ENCODE results near the gene GNAS.

Gene GNAS

DNA sequence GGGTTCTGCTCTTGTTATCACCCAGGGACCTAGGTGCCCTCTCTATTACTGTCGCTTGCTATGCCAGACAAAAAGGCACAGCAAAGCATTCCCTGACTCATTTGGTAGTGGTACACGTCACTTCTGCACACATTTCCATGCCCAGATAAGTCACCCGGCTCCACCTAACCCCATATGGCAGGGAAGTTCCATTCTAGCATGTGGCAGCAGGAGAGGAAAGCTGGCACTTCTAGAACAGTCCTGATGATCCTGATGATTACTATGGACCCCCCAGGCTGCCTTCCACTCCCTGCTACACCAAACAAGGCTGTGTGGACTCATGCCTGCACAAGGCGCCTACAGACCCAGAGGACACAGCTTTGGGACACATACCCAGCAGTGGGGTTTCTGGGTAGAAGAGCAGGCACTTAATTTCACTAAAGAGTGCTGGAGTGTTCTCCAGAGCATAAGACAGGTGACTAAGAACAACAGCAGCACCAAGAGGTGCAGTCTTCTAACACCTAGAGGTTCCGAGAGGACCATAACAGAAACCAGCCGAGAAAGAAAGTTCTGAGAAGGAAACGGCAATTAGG, 75.1 kb downstream of the GNAS start:
- TF ChIP-seq YY1 (IDR thresholded peaks at IDR 0.05; ENCODE audit: insufficient read depth, insufficient read length), result no peak
- no peak for TF ChIP-seq ZNF274 (IDR thresholded peaks at IDR 0.05; ENCODE audit: low read depth, low read length)
- no peak for TF ChIP-seq SUZ12 (IDR thresholded peaks at IDR 0.05; ENCODE audit: extremely low read depth, insufficient read depth, insufficient read length)
- no peaks in the 10 kb centered on the region for H3K9me3 ChIP-seq (ENCODE audit: insufficient read depth, low read length)
- no peaks in the 10 kb centered on the region for H3K4me1 ChIP-seq (ENCODE audit: insufficient read depth, insufficient read length)
- no peaks in the 10 kb centered on the region for H3K36me3 ChIP-seq (ENCODE audit: insufficient read depth, insufficient read length, low read length)
- no peak for DNase-seq (ENCODE audit: low read depth, low spot score)
- no peaks in the 10 kb centered on the region for H3K27me3 ChIP-seq (ENCODE audit: insufficient read depth, insufficient read length)
- no peak overlapping the region for H3K9ac ChIP-seq (ENCODE audit: insufficient read length, low read depth)
- H3K4me3 ChIP-seq (ENCODE audit: insufficient read length, low read depth), result no peak overlapping the region

DNA sequence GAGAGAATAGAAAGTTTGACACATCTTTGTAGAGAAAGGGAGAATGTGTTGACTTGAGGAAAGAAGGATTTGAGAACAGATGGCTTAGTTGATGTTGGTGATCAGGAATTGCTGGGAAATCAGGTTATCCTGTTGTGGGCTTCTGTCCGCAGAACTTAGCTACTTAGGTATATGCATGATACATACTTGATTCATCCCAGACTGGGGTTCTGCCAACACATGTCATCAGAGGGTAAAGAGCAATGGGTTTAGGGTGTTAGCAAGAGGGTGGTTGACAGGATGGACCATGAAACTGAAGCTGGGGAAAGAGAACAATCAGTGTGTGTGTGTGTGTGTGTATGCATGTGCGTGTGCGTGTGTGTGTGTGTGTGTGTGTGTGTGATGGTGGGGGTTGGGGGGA, 78.0 kb downstream of the GNAS start:
- no peak for TF ChIP-seq SUZ12 (IDR thresholded peaks at IDR 0.05; ENCODE audit: extremely low read depth, insufficient read depth, insufficient read length)
- TF ChIP-seq YY1 (IDR thresholded peaks at IDR 0.05; ENCODE audit: insufficient read depth, insufficient read length), result no peak
- no peak for TF ChIP-seq ZNF274 (IDR thresholded peaks at IDR 0.05; ENCODE audit: low read depth, low read length)
- DNase-seq (ENCODE audit: low read depth, low spot score), result no peak
- Histone ChIP-seq H3K27me3 (ENCODE audit: insufficient read depth, insufficient read length) (no peaks in the 10 kb centered on the region), H3K9ac (ENCODE audit: insufficient read length, low read depth) (no peak overlapping the region), H3K4me1 (ENCODE audit: insufficient read depth, insufficient read length) (no peaks in the 10 kb centered on the region), H3K9me3 (ENCODE audit: insufficient read depth, low read length) (no peaks in the 10 kb centered on the region), H3K4me3 (ENCODE audit: insufficient read length, low read depth) (no peak overlapping the region), H3K36me3 (ENCODE audit: insufficient read depth, insufficient read length, low read length) (no peaks in the 10 kb centered on the region)

DNA sequence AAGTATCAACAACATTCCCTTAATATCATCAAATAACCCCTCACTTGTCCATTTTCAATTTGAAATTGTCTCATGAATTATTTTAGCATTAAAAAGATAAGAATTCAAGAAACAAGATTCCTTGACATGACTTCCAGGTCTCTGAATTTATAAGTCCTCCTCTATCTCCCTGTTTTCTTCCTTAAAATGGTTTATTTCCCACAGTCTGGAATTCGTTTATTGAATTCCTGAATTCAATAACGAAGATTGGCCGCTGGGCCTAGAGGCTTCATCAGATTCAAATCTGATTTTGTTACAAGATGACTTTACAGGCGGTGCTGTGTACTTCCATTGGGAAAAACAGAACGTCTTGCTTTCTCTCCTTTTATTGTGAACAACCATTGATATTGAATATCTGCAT, 79.7 kb downstream of the GNAS start:
- DNase-seq (ENCODE audit: low read depth, low spot score), result no peak
- no peak for TF ChIP-seq YY1 (IDR thresholded peaks at IDR 0.05; ENCODE audit: insufficient read depth, insufficient read length)
- no peak for TF ChIP-seq SUZ12 (IDR thresholded peaks at IDR 0.05; ENCODE audit: extremely low read depth, insufficient read depth, insufficient read length)
- TF ChIP-seq ZNF274 (IDR thresholded peaks at IDR 0.05; ENCODE audit: low read depth, low read length), result no peak
- Histone ChIP-seq H3K9me3 (ENCODE audit: insufficient read depth, low read length) (no peaks in the 10 kb centered on the region), H3K4me3 (ENCODE audit: insufficient read length, low read depth) (no peak overlapping the region), H3K9ac (ENCODE audit: insufficient read length, low read depth) (no peak overlapping the region), H3K27me3 (ENCODE audit: insufficient read depth, insufficient read length) (no peaks in the 10 kb centered on the region), H3K36me3 (ENCODE audit: insufficient read depth, insufficient read length, low read length) (no peaks in the 10 kb centered on the region), H3K4me1 (ENCODE audit: insufficient read depth, insufficient read length) (no peaks in the 10 kb centered on the region)

DNA sequence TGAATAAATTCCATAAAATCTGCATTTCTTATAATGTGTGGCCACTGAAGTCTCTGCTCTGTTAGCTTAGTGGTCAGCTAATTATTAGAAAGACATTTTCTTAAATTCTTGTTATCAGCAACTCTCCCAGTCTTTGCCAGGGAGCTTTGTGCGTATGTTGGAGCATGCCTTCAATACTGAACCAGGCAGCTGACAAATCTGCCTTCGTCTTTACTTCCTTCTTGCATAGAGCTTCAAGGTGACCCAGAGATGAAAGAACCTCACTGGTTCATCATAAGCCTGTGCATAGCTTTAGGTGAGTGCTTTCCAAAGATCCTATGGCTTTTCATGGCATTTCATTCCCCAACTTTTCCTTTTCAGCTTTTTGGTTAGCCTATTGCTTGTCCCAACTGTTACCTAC, 85.6 kb downstream of the GNAS start:
- no peak overlapping the region for H3K4me3 ChIP-seq (ENCODE audit: insufficient read length, low read depth)
- no peaks in the 10 kb centered on the region for H3K4me1 ChIP-seq (ENCODE audit: insufficient read depth, insufficient read length)
- no peaks in the 10 kb centered on the region for H3K9me3 ChIP-seq (ENCODE audit: insufficient read depth, low read length)
- TF ChIP-seq ZNF274 (IDR thresholded peaks at IDR 0.05; ENCODE audit: low read depth, low read length) (no peak), SUZ12 (IDR thresholded peaks at IDR 0.05; ENCODE audit: extremely low read depth, insufficient read depth, insufficient read length) (no peak), YY1 (IDR thresholded peaks at IDR 0.05; ENCODE audit: insufficient read depth, insufficient read length) (no peak)
- H3K9ac ChIP-seq (ENCODE audit: insufficient read length, low read depth), result no peak overlapping the region
- DNase-seq (ENCODE audit: low read depth, low spot score), result no peak
- H3K36me3 ChIP-seq (ENCODE audit: insufficient read depth, insufficient read length, low read length), result no peaks in the 10 kb centered on the region
- H3K27me3 ChIP-seq (ENCODE audit: insufficient read depth, insufficient read length), result no peaks in the 10 kb centered on the region

DNA sequence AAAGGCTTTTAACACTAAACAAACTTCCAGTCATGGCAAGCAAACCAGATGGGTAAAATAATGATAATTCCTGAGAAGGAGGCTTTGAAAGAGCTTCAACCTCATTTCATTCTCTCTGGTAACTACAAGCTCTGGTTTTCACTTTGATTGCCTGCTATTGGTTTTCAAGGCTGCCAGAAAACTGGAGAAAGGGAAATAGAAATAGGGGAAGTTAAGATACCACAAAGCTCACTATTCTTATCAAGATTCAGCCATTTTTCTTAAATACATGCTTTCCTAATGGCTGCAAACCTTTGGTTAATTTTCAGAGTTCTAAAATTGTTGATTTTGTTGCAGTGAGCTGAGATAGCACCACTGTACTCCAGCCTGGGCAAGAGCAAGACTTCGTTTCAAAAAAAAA, 86.0 kb downstream of the GNAS start:
- Histone ChIP-seq H3K9me3 (ENCODE audit: insufficient read depth, low read length) (no peaks in the 10 kb centered on the region), H3K9ac (ENCODE audit: insufficient read length, low read depth) (no peak overlapping the region), H3K4me1 (ENCODE audit: insufficient read depth, insufficient read length) (no peaks in the 10 kb centered on the region), H3K27me3 (ENCODE audit: insufficient read depth, insufficient read length) (no peaks in the 10 kb centered on the region), H3K36me3 (ENCODE audit: insufficient read depth, insufficient read length, low read length) (no peaks in the 10 kb centered on the region), H3K4me3 (ENCODE audit: insufficient read length, low read depth) (no peak overlapping the region)
- no peak for DNase-seq (ENCODE audit: low read depth, low spot score)
- TF ChIP-seq ZNF274 (IDR thresholded peaks at IDR 0.05; ENCODE audit: low read depth, low read length) (no peak), SUZ12 (IDR thresholded peaks at IDR 0.05; ENCODE audit: extremely low read depth, insufficient read depth, insufficient read length) (no peak), YY1 (IDR thresholded peaks at IDR 0.05; ENCODE audit: insufficient read depth, insufficient read length) (no peak)

DNA sequence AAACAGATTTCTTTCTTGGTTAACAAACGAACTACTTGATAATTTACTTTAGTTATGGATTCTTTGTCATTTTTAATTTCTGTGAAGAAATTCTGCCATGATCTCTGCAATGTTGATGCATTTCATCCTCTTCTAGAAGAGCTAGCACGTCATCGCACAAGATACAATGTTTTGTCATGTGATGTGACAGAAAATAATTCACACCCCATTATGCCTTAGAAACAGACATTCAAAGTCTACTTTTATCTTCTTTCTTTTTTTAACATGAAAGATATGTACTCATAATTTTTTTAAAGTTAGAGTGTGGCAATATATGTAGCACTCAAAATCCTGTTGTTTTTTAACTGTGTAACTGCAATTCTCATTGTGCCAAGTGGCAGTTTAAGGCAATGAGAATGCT, 89.0 kb downstream of the GNAS start:
- no peaks in the 10 kb centered on the region for H3K4me1 ChIP-seq (ENCODE audit: insufficient read depth, insufficient read length)
- H3K27me3 ChIP-seq (ENCODE audit: insufficient read depth, insufficient read length), result no peaks in the 10 kb centered on the region
- H3K9me3 ChIP-seq (ENCODE audit: insufficient read depth, low read length), result no peaks in the 10 kb centered on the region
- no peak overlapping the region for H3K4me3 ChIP-seq (ENCODE audit: insufficient read length, low read depth)
- TF ChIP-seq ZNF274 (IDR thresholded peaks at IDR 0.05; ENCODE audit: low read depth, low read length) (no peak), YY1 (IDR thresholded peaks at IDR 0.05; ENCODE audit: insufficient read depth, insufficient read length) (no peak), SUZ12 (IDR thresholded peaks at IDR 0.05; ENCODE audit: extremely low read depth, insufficient read depth, insufficient read length) (no peak)
- H3K9ac ChIP-seq (ENCODE audit: insufficient read length, low read depth), result no peak overlapping the region
- H3K36me3 ChIP-seq (ENCODE audit: insufficient read depth, insufficient read length, low read length), result no peaks in the 10 kb centered on the region
- no peak for DNase-seq (ENCODE audit: low read depth, low spot score)

DNA sequence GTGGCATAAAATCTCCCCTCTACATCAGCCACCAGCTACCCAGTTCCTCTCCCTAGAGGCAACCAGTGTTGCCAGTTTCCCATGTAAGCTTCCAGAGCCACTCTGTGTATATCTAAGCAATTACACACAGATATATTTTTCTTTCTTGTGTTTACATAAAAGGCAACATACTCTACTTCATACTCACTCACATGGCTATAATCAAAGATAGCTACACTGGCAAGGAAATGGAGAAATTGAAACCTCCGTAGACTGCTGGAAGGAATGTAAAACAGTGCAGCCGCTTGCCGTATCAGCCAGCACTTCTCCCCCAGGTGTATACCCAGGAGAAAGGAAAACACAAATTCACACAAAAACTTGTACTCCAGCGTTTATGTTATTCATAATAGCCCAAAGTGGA, 90.0 kb downstream of the GNAS start:
- no peaks in the 10 kb centered on the region for H3K36me3 ChIP-seq (ENCODE audit: insufficient read depth, insufficient read length, low read length)
- H3K4me3 ChIP-seq (ENCODE audit: insufficient read length, low read depth), result no peak overlapping the region
- no peak for DNase-seq (ENCODE audit: low read depth, low spot score)
- TF ChIP-seq SUZ12 (IDR thresholded peaks at IDR 0.05; ENCODE audit: extremely low read depth, insufficient read depth, insufficient read length), result no peak
- H3K9ac ChIP-seq (ENCODE audit: insufficient read length, low read depth), result no peak overlapping the region
- no peaks in the 10 kb centered on the region for H3K27me3 ChIP-seq (ENCODE audit: insufficient read depth, insufficient read length)
- H3K9me3 ChIP-seq (ENCODE audit: insufficient read depth, low read length), result no peaks in the 10 kb centered on the region
- H3K4me1 ChIP-seq (ENCODE audit: insufficient read depth, insufficient read length), result no peaks in the 10 kb centered on the region

DNA sequence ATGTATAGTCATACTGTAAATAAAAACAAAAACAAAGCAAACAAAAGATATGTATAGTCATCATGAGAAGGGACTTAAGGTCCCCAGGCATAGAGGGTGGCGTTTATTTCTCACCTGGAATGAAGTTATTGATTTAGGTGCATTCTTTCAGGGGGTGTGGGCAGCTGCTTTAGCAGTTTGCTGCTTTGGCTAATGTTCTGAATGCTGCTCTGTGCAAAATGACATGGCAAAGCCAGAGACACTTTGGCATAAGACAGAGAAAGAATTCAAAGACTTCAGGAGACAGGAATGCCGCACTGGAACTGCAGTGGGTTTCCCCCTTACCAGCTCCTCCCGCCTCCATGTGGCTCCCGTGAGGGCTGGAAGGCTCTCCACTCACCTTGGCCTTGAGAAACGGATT, 92.1 kb downstream of the GNAS start:
- H3K27me3 ChIP-seq (ENCODE audit: insufficient read depth, insufficient read length), result no peaks in the 10 kb centered on the region
- TF ChIP-seq YY1 (IDR thresholded peaks at IDR 0.05; ENCODE audit: insufficient read depth, insufficient read length) (no peak), ZNF274 (IDR thresholded peaks at IDR 0.05; ENCODE audit: low read depth, low read length) (no peak)
- H3K9me3 ChIP-seq (ENCODE audit: insufficient read depth, low read length), result no peaks in the 10 kb centered on the region
- H3K4me3 ChIP-seq (ENCODE audit: insufficient read length, low read depth), result no peak overlapping the region
- H3K9ac ChIP-seq (ENCODE audit: insufficient read length, low read depth), result no peak overlapping the region
- no peak for DNase-seq (ENCODE audit: low read depth, low spot score)
- no peaks in the 10 kb centered on the region for H3K36me3 ChIP-seq (ENCODE audit: insufficient read depth, insufficient read length, low read length)
- no peaks in the 10 kb centered on the region for H3K4me1 ChIP-seq (ENCODE audit: insufficient read depth, insufficient read length)

All from NT2/D1 (cell line).